GM12878 (cell line): ENCODE measurements around the gene ZNF883. TPM values are rescaled to one million over a fixed set of nuclear protein-coding genes. Genes with fewer than 3 reads are reported as not detected.
A peak's percentile ranks its signal among the peaks of the same experiment; 100 is the strongest.

ENCODE experiments used
- ATAC-seq: fragments of 200-7000 bp; cut with Tn5 transposase; 3 replicates; pipeline ENCODE4 v1.9.1; 2020; ENCODE audit warnings: mild to moderate bottlenecking, moderate library complexity
- BruUV-seq: library from RNA; stranded (reverse); fragments of 400-500 nt; replicated peaks from 2 replicates; lab custom pipeline; 2021; lab: Mats Ljungman, UMichigan
- CTCF ChIA-PET: fragments of 300-600 bp; sonication (Branson Sonifier 250); formaldehyde crosslinking; extraction: SDS; loops from one replicate; lab custom pipeline; 2021; ENCODE audit warnings: inconsistent platforms; lab: Yijun Ruan, JAX
- POLR2A ChIA-PET: fragments of 350-600 bp; formaldehyde crosslinking; extraction: SDS; loops from one replicate; lab custom pipeline; 2021; ENCODE audit warnings: inconsistent platforms; lab: Charles Lee
- RAD21 ChIA-PET: fragments of 300-600 bp; sonication (Branson Sonifier 250); formaldehyde crosslinking; loops from one replicate; lab custom pipeline; 2023; ENCODE audit warnings: antibody characterized with exemption; ENCODE audit not compliant: unreplicated experiment; lab: Charles Lee
- SMC1A ChIA-PET: fragments of 300-600 bp; sonication (Branson Sonifier 250); formaldehyde crosslinking; loops from one replicate; lab custom pipeline; 2023; ENCODE audit not compliant: unreplicated experiment, uncharacterized antibody; lab: Charles Lee
- DNase-seq: peaks from one replicate; pipeline ENCODE4 v3.0.0-alpha.2; 2011; ENCODE audit warnings: low read depth, low spot score
- FAIRE-seq: peaks from 3 replicates; lab custom pipeline; 2011; peaks lifted over from hg19 to GRCh38; lab: Jason Lieb, UNC
- H2AFZ ChIP-seq: 2 replicates; pipeline ENCODE4 v1.6.0; 2011; ENCODE audit warnings: low read depth, low read length, control low read depth; ENCODE audit not compliant: control insufficient read depth
- H3K27ac ChIP-seq: 2 replicates; pipeline ENCODE4 v1.5.1; 2011; ENCODE audit warnings: control low read depth; ENCODE audit not compliant: control insufficient read depth, insufficient read depth
- H3K27me3 ChIP-seq, 2 experiments: replicated peaks in 1 of 2; 2 replicates each; pipeline versions ENCODE4 v1.6.0 to v1.6.1; 2011; ENCODE audit warnings: low read length in 1 of 2; ENCODE audit not compliant: control insufficient read depth in 2 of 2, insufficient read depth in 2 of 2
- H3K36me3 ChIP-seq, 2 experiments: 2 replicates each; pipeline ENCODE4 v1.5.1; 2011; ENCODE audit warnings: low read length in 1 of 2; ENCODE audit not compliant: control insufficient read depth in 2 of 2, insufficient read depth in 2 of 2
- H3K4me1 ChIP-seq: 2 replicates; pipeline ENCODE4 v1.6.1; 2011; ENCODE audit warnings: mild to moderate bottlenecking, low read length, moderate library complexity, mixed read lengths; ENCODE audit not compliant: control insufficient read depth, insufficient read depth
- H3K4me2 ChIP-seq: 2 replicates; pipeline ENCODE4 v1.6.0; 2011; ENCODE audit warnings: control low read depth; ENCODE audit not compliant: control insufficient read depth, insufficient read depth
- H3K4me3 ChIP-seq: fragments of 200-600 bp; sonication (generic); 2 replicates; pipeline ENCODE4 v1.5.1; 2016
- H3K79me2 ChIP-seq: 2 replicates; pipeline ENCODE4 v1.6.0; 2011; ENCODE audit warnings: low read length; ENCODE audit not compliant: control insufficient read depth, insufficient read depth
- H3K9ac ChIP-seq: 2 replicates; pipeline ENCODE4 v1.8.0; 2011; ENCODE audit warnings: low read length, control low read depth, mixed read lengths; ENCODE audit not compliant: control insufficient read depth, insufficient read depth
- H3K9me3 ChIP-seq: replicated peaks from 3 replicates; pipeline ENCODE4 v1.5.1; 2011; ENCODE audit warnings: mild to moderate bottlenecking, low read length; ENCODE audit not compliant: control insufficient read depth, insufficient read depth
- H4K20me1 ChIP-seq: 2 replicates; pipeline ENCODE4 v1.6.0; 2011; ENCODE audit not compliant: control insufficient read depth, insufficient read depth
- ASH2L ChIP-seq: fragments of 300-600, 200-600 bp; sonication (generic); IDR thresholded peaks from 2 replicates; pipeline ENCODE4 v1.6.1; 2017; ENCODE audit warnings: low read depth, mild to moderate bottlenecking, borderline replicate concordance
- CHD4 ChIP-seq: fragments of 200-600 bp; sonication (generic); IDR thresholded peaks from 2 replicates; pipeline ENCODE4 v1.6.1; 2016; ENCODE audit warnings: mild to moderate bottlenecking
- CREB1 ChIP-seq: IDR thresholded peaks from 2 replicates; pipeline ENCODE4 v1.6.1; 2012; ENCODE audit warnings: low read depth, mild to moderate bottlenecking, inconsistent platforms
- EED ChIP-seq: sonication (generic); IDR thresholded peaks from 2 replicates; pipeline ENCODE4 v1.6.1; 2016; ENCODE audit warnings: antibody characterized with exemption, low read depth
- ETV6 ChIP-seq, 2 experiments: fragments of 450-650 bp in 1 of 2; IDR thresholded peaks in 1 of 2; conservative IDR thresholded peaks in 1 of 2; 2 replicates each; pipeline ENCODE4 v1.6.1; 2014; ENCODE audit warnings: antibody characterized with exemption in 1 of 2, borderline replicate concordance in 1 of 2, low read depth in 1 of 2, mild to moderate bottlenecking in 1 of 2, moderate library complexity in 1 of 2
- HCFC1 ChIP-seq: fragments of 150-350 bp; IDR thresholded peaks from 2 replicates; pipeline ENCODE4 v1.6.1; 2014; ENCODE audit warnings: low read length
- HDGF ChIP-seq: fragments of 450-650 bp; IDR thresholded peaks from 2 replicates; pipeline ENCODE4 v1.6.1; 2016; ENCODE audit warnings: antibody characterized with exemption
- JUNB ChIP-seq: IDR thresholded peaks from 2 replicates; pipeline ENCODE4 v1.6.1; 2016; ENCODE audit warnings: antibody characterized with exemption, mild to moderate bottlenecking
- MAX ChIP-seq: IDR thresholded peaks from 2 replicates; pipeline ENCODE4 v1.6.1; 2012; ENCODE audit warnings: low read depth, low read length, improper control_type of control experiment
- MYC ChIP-seq: IDR thresholded peaks from 2 replicates; pipeline ENCODE4 v1.6.1; 2011; ENCODE audit warnings: mild to moderate bottlenecking, low read length, moderate library complexity, inconsistent platforms; ENCODE audit not compliant: insufficient read depth, insufficient replicate concordance, insufficient read length, severe bottlenecking
- NBN ChIP-seq: fragments of 450-650 bp; IDR thresholded peaks from 2 replicates; pipeline ENCODE4 v1.6.1; 2016
- PML ChIP-seq: IDR thresholded peaks from 2 replicates; pipeline ENCODE4 v1.6.1; 2012; ENCODE audit warnings: low read length, inconsistent platforms
- RUNX3 ChIP-seq: IDR thresholded peaks from 2 replicates; pipeline ENCODE4 v1.6.1; 2012; ENCODE audit warnings: low read length, inconsistent platforms
- SIN3A ChIP-seq: IDR thresholded peaks from 2 replicates; pipeline ENCODE4 v1.6.1; 2012; ENCODE audit warnings: low read depth, low read length, improper control_type of control experiment
- SPI1 ChIP-seq: IDR thresholded peaks from 2 replicates; pipeline ENCODE4 v1.6.1; 2011; ENCODE audit warnings: low read depth, mild to moderate bottlenecking, low read length, moderate library complexity, borderline replicate concordance; ENCODE audit not compliant: insufficient read depth
- SUPT20H ChIP-seq: IDR thresholded peaks from 2 replicates; pipeline ENCODE4 v1.6.1; 2011; ENCODE audit warnings: low read depth, mild to moderate bottlenecking, low read length, moderate library complexity, borderline replicate concordance; ENCODE audit not compliant: control insufficient read depth
- ZBTB33 ChIP-seq: fragments of 450-650 bp; IDR thresholded peaks from 2 replicates; pipeline ENCODE4 v1.6.1; 2017; ENCODE audit warnings: mild to moderate bottlenecking
- ZNF592 ChIP-seq: fragments of 450-650 bp; IDR thresholded peaks from 2 replicates; pipeline ENCODE4 v1.6.1; 2017; ENCODE audit warnings: mild to moderate bottlenecking, moderate library complexity
- WGBS: methylation state at CpG from one replicate; pipeline ENCODE4 v1.1.6; 2016; ENCODE audit warnings: low lambda C conversion rate; ENCODE audit not compliant: insufficient replicate concordance, insufficient coverage; ENCODE audit errors: missing lambda C conversion rate; 5-methylcytosine and 5-hydroxymethylcytosine counted together
- in situ Hi-C: fragments of 300-500 bp; cut with MboI; formaldehyde crosslinking; loops from 9 replicates; pipeline ENCODE4 v1.14.3; 2018; ENCODE audit warnings: mixed read lengths
- intact Hi-C: fragments of 100-400 bp; cut with micrococcal nuclease; formaldehyde crosslinking; loops from one replicate; pipeline ENCODE4 v1.14.2; 2022; ENCODE audit not compliant: unreplicated experiment
- polyA plus RNA-seq, 11 experiments: library from polyadenylated mRNA; depleted of rRNA in 4 of 11; unstranded in 6 of 11; stranded (reverse) in 5 of 11; fragments of >200 nt; fragmentation: Nextera tagmentation in 4 of 11; fragmentation: Illumina TruSeq in 1 of 11; extraction: Ambion mirVana in 4 of 11; extraction: Trizol in 1 of 11; gene quantifications; 1 replicate in 1 of 11; 2 replicates in 10 of 11; pipeline versions ENCODE4 v1.2.1 to v1.2.3, GENCODE V29; 2011 to 2016; ENCODE audit warnings: inconsistent platforms in 2 of 11, missing spikeins in 2 of 11, low read depth in 1 of 11
- total RNA-seq, 4 experiments: library from RNA; depleted of rRNA in 3 of 4; stranded (reverse); fragments of >200 nt in 3 of 4; fragmentation: Illumina TruSeq in 1 of 4; extraction: Trizol in 1 of 4; gene quantifications; 2 replicates each; pipeline versions ENCODE4 v1.2.1 to v1.2.3, GENCODE V29; 2013 to 2021

The ZNF883 gene
- total and polyA plus RNA-seq, 10 of the 15 experiments (the other 5 are each of a cell fraction or from before 2014, with no cell fraction given) = 0.10 to 0.72 (median 0.25) TPM

- peak within 1 kb of the TSS; percentile 79 for H3K9ac ChIP-seq
- H3K4me2 ChIP-seq = peak within 1 kb of the TSS; percentile 74
- FAIRE-seq (peak; percentile 13), DNase-seq (peak; percentile 1), ATAC-seq (peak; percentile 26; the same call in 1 of the 3 replicates)
- H2AFZ ChIP-seq = peak within 1 kb of the TSS; percentile 94
- H3K9me3 ChIP-seq = peaks cover 6% of the 10 kb centered on the region; the same call in 2 of the 3 replicates
- RAD21 ChIA-PET = no interaction called here
- peak within 1 kb of the TSS; percentile 60 for H3K27ac ChIP-seq
- in situ Hi-C loops = no loop called here
- POLR2A ChIA-PET = no interaction called here
- H3K4me3 ChIP-seq = peak within 1 kb of the TSS; percentile 66
- CTCF ChIA-PET = no interaction called here
- no peaks in the 10 kb centered on the region for H3K27me3 ChIP-seq
- SMC1A ChIA-PET = no interaction called here
- WGBS = 31% methylated on average over 62 of the region's 62 CpGs
- intact Hi-C loops = no loop called here
- H3K36me3 ChIP-seq = no peaks in the 10 kb centered on the region
- no peaks in the 10 kb centered on the region for H3K79me2 ChIP-seq
- no peaks in the 10 kb centered on the region for H4K20me1 ChIP-seq
- BruUV-seq = no TSS peak
- H3K4me1 ChIP-seq = no peaks in the 10 kb centered on the region
- TF ChIP-seq SPI1 (no peak), JUNB (no peak), SUPT20H (no peak), HCFC1 (peak; percentile 40; the same call in 1 of the 2 replicates), ETV6 (conservative IDR thresholded peaks at IDR 0.05 in 1 of 2, IDR thresholded peaks at IDR 0.05 in 1 of 2; ENCODE audit: borderline replicate concordance in 1 of 2, low read depth in 1 of 2) (0 out of 4 replicates have a peak, but pooled peaks of 1 of the 2 experiments have one; percentile 7), MAX (no peak), HDGF (no peak), SIN3A (no peak), RUNX3 (peak; percentile 54; the same call in 1 of the 2 replicates), CHD4 (no peak), EED (peak; percentile 23), ZNF592 (no peak), CREB1 (peak; percentile 85), ZBTB33 (no peak), PML (peak; percentile 77), MYC (no peak), NBN (no peak), ASH2L (no peak)
Observed at GRCh38 chr9:113056191-113057106, 44.5 kb upstream of the ZNF883 start, which contains the start of gene ZFP37. TSS of gene ZFP37 (minus strand) at chr9:113056724. CDS start at chr9:113056688, 36 bp downstream.
